ENCODE data around the gene UGT1A4. TPM values are rescaled to one million over a fixed set of nuclear protein-coding genes. Genes with fewer than 3 reads are reported as not detected.

UGT1A4 gene
- total and polyA plus RNA-seq, 2 of the 8 experiments (the other 6 are each of a cell fraction or from before 2014, with no cell fraction given) = not detected

DNA sequence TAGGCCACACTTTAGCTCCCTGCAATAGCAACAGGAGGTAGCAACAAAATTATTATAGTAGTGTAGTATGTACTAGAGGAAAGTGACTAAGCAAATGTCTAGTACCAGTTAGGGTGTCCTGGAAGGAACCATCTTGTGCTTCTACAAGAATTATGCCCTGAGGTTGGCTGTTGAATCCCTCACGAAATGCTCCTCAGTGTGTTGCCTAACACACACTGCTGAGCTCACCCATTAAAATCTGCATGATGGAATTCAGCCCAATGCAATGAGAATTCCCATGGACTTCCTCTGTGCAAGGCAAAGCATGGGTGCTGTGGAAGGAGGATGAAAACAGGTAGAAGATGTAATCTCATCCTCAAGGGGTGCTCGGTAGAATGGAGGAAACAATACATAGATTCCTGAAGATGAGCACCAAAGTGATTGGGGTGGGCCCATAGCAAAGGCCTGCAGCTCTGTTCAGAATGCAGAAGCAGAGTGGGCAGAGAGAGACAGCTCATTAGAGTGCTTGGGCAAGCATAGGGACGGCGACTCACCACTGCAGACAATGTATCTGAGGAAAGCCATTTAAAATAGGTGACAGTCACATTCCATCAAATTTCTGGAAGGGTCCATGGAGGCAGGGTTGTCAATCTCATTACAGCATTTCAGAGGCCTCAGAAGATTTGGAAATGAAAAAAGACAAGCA lies 38.0 kb upstream of the UGT1A4 start:
- Histone ChIP-seq H3K4me3 (ENCODE audit: extremely low read depth in 1 of 4, insufficient read depth in 2 of 4, low read depth in 3 of 4, low read length in 4 of 4) (no peak overlapping the region), H2BK5ac (ENCODE audit: low read depth, low read length) (no peak overlapping the region), H3K18ac (ENCODE audit: extremely low read depth, low read length) (no peak overlapping the region), H3K4me2 (ENCODE audit: insufficient read depth in 1 of 2, low read depth in 2 of 2, low read length in 2 of 2) (no peak overlapping the region), H3K4me1 (replicated peaks in 1 of 4; ENCODE audit: control insufficient read depth in 3 of 4, insufficient read depth in 4 of 4, low read length in 3 of 4) (no peaks in the 10 kb centered on the region), H3K9me3 (ENCODE audit: insufficient read depth in 2 of 2, low read depth in 1 of 2, low read length in 1 of 2) (no peaks in the 10 kb centered on the region), H2BK20ac (ENCODE audit: low read length) (no peak overlapping the region), H4K91ac (replicated peaks; ENCODE audit: insufficient read length, low read length) (no peak overlapping the region), H2BK12ac (ENCODE audit: low read depth, low read length) (no peak overlapping the region), H3K36me3 (ENCODE audit: control insufficient read depth in 2 of 4, insufficient read depth in 4 of 4, low read length in 3 of 4) (no peaks in the 10 kb centered on the region), H2BK15ac (ENCODE audit: low read length) (no peak overlapping the region), H3K14ac (ENCODE audit: insufficient read length) (no peak overlapping the region), H3K79me1 (ENCODE audit: low read depth, low read length) (no peaks in the 10 kb centered on the region), H3K9ac (replicated peaks in 1 of 4; ENCODE audit: extremely low read depth in 1 of 4, low read depth in 3 of 4, low read length in 3 of 4) (no peak overlapping the region), H2AFZ (ENCODE audit: low read length) (no peak overlapping the region), H3K56ac (replicated peaks; ENCODE audit: insufficient read length, low read depth, low read length) (no peak overlapping the region), H4K5ac (ENCODE audit: insufficient read length, low read depth, low read length) (no peak overlapping the region), H3K23me2 (ENCODE audit: low read depth, low read length) (no peaks in the 10 kb centered on the region), H4K20me1 (replicated peaks in 1 of 2; ENCODE audit: control insufficient read depth in 1 of 2, insufficient read depth in 2 of 2, low read length in 2 of 2) (no peaks in the 10 kb centered on the region), H4K8ac (ENCODE audit: extremely low read depth, insufficient read depth, low read length) (no peak overlapping the region), H3K23ac (ENCODE audit: insufficient read length) (no peak overlapping the region), H3K27ac (ENCODE audit: low read depth, low read length) (no peak overlapping the region), H3K79me2 (ENCODE audit: control insufficient read depth in 1 of 2, insufficient read depth in 2 of 2, low read length in 2 of 2) (no peaks in the 10 kb centered on the region), H2BK120ac (replicated peaks; ENCODE audit: low read depth, low read length) (no peak overlapping the region), H3K4ac (replicated peaks; ENCODE audit: insufficient read length, low read depth, low read length) (no peak overlapping the region), H3K27me3 (replicated peaks in 1 of 4; ENCODE audit: control insufficient read depth in 3 of 4, extremely low read depth in 1 of 4, insufficient read depth in 3 of 4, low read length in 3 of 4) (no peaks in the 10 kb centered on the region), H2AK5ac (ENCODE audit: low read depth, low read length) (no peak overlapping the region)
- 88% methylated on average over 4 of the region's 4 CpGs; no CpG with 5 or more reads in 1 of the 2 experiments for WGBS, 2 experiments (ENCODE audit: extremely low coverage in 1 of 2, insufficient coverage in 1 of 2, insufficient read length in 1 of 2, insufficient replicate concordance in 2 of 2, low coverage in 1 of 2, low lambda C conversion rate in 2 of 2, missing lambda C conversion rate in 1 of 2)
- ChIA-PET CTCF (ENCODE audit: partially characterized antibody) (interaction anchor here (1.8 kb wide), 1 partner anchor 31 kb away, joined by 6 read pairs; no protein-coding TSS in a partner anchor), POLR2A (ENCODE audit: partially characterized antibody) (no interaction called here)
- no peak for FAIRE-seq
- no peak for DNase-seq (ENCODE audit: low read depth in 1 of 2, low spot score in 2 of 2)
- TF ChIP-seq CHD1 (IDR thresholded peaks at IDR 0.05; ENCODE audit: low read depth, low read length) (no peak), YY1 (IDR thresholded peaks at IDR 0.05; ENCODE audit: low read depth, low read length) (no peak), NRF1 (IDR thresholded peaks at IDR 0.05; ENCODE audit: low read depth, low read length) (no peak)
